GM12891 (cell line): ENCODE data around the gene AGPAT3.

Experiments used
- DNase-seq: peaks from one replicate; pipeline ENCODE4 v3.0.0; 2011; ENCODE audit warnings: low spot score; ENCODE audit not compliant: insufficient read length
- FAIRE-seq: peaks from 2 replicates; lab custom pipeline; 2011; peaks lifted over from hg19 to GRCh38; lab: Jason Lieb, UNC
- PAX5 ChIP-seq: IDR thresholded peaks from 2 replicates; pipeline ENCODE4 v1.6.1; 2011; ENCODE audit warnings: low read length, moderate library complexity, mild to moderate bottlenecking; ENCODE audit not compliant: insufficient read depth, severe bottlenecking
- POLR2A ChIP-seq: IDR thresholded peaks from 2 replicates; pipeline ENCODE4 v1.6.1; 2011; ENCODE audit warnings: low read depth, low read length, control low read depth
- POLR2AphosphoS5 ChIP-seq: IDR thresholded peaks from 2 replicates; pipeline ENCODE4 v1.6.1; 2011; ENCODE audit warnings: low read depth, low read length, control low read depth
- POU2F2 ChIP-seq: IDR thresholded peaks from 2 replicates; pipeline ENCODE4 v1.6.1; 2011; ENCODE audit warnings: low read depth, mild to moderate bottlenecking, control low read depth, low read length, moderate library complexity
- SPI1 ChIP-seq: IDR thresholded peaks from 2 replicates; pipeline ENCODE4 v1.6.1; 2011; ENCODE audit warnings: low read depth, low read length, control low read depth
- TAF1 ChIP-seq: IDR thresholded peaks from 2 replicates; pipeline ENCODE4 v1.6.1; 2011; ENCODE audit warnings: low read depth, low read length, control low read depth

AGPAT3 gene

GRCh38 chr21:43948740-43949498 lies 83.9 kb downstream of the AGPAT3 start:
- TF ChIP-seq PAX5: no peak
- no peak for TF ChIP-seq POLR2A
- no peak for TF ChIP-seq POU2F2
- TF ChIP-seq TAF1: no peak
- TF ChIP-seq POLR2AphosphoS5: no peak
- no peak for TF ChIP-seq SPI1
- DNase-seq (no peak), FAIRE-seq (no peak)

- FAIRE-seq: peak; percentile 60
- no peak for DNase-seq
- TF ChIP-seq POU2F2: no peak
- no peak for TF ChIP-seq TAF1
- TF ChIP-seq POLR2AphosphoS5: no peak
- TF ChIP-seq SPI1: no peak
- TF ChIP-seq POLR2A: no peak
- TF ChIP-seq PAX5: no peak
Measured at GRCh38 chr21:43949499-43950208, 84.6 kb downstream of the AGPAT3 start.

GRCh38 chr21:43950481-43950880 lies 85.5 kb downstream of the AGPAT3 start:
- DNase-seq (no peak), FAIRE-seq (no peak)
- TF ChIP-seq TAF1: no peak
- no peak for TF ChIP-seq POLR2AphosphoS5
- no peak for TF ChIP-seq POU2F2
- TF ChIP-seq SPI1: no peak
- TF ChIP-seq PAX5: no peak
- TF ChIP-seq POLR2A: no peak

GRCh38 chr21:43950936-43951335 lies 85.9 kb downstream of the AGPAT3 start:
- DNase-seq (no peak), FAIRE-seq (no peak)
- TF ChIP-seq PAX5 (no peak), POLR2A (no peak)

GRCh38 chr21:43951911-43952703 lies 87.1 kb downstream of the AGPAT3 start:
- no peak for FAIRE-seq
- no peak for TF ChIP-seq POLR2A
- DNase-seq: no peak

- FAIRE-seq: no peak
- TF ChIP-seq TAF1 (no peak), PAX5 (no peak), SPI1 (no peak), POLR2A (no peak), POLR2AphosphoS5 (no peak), POU2F2 (no peak)
Measured at GRCh38 chr21:43953021-43953420, 88.0 kb downstream of the AGPAT3 start.

GRCh38 chr21:43954042-43954441 lies 89.0 kb downstream of the AGPAT3 start:
- FAIRE-seq: no peak
- no peak for DNase-seq
- TF ChIP-seq POLR2AphosphoS5 (no peak), POU2F2 (no peak), POLR2A (no peak), PAX5 (no peak), TAF1 (no peak), SPI1 (no peak)

More at GRCh38 chr21:43953021-43953420, 88.0 kb downstream of the AGPAT3 start:
- DNase-seq: no peak

- no peak for TF ChIP-seq SPI1
- no peak for TF ChIP-seq TAF1
- no peak for TF ChIP-seq POLR2A
- no peak for TF ChIP-seq POLR2AphosphoS5
- no peak for TF ChIP-seq PAX5
- TF ChIP-seq POU2F2: no peak
- FAIRE-seq (no peak), DNase-seq (no peak)
Measured at GRCh38 chr21:43954896-43955295, 89.9 kb downstream of the AGPAT3 start.

GRCh38 chr21:43956019-43956669 lies 91.1 kb downstream of the AGPAT3 start:
- DNase-seq (no peak), FAIRE-seq (no peak)
- TF ChIP-seq POLR2A: no peak
- TF ChIP-seq POU2F2: no peak
- no peak for TF ChIP-seq PAX5
- no peak for TF ChIP-seq POLR2AphosphoS5
- TF ChIP-seq SPI1: no peak
- TF ChIP-seq TAF1: no peak
